LNCaP clone FGC (cell line): Measurements from ENCODE around the gene PPIA.

ENCODE experiments used
- DNase-seq: peaks from one replicate; pipeline ENCODE4 v3.0.0-alpha.2; 2011; ENCODE audit warnings: low read depth
- H3K4me3 ChIP-seq: 2 replicates; pipeline ENCODE4 v1.5.1; 2011; ENCODE audit warnings: mild to moderate bottlenecking, low read depth, low read length, control low read depth
- TF ChIP-seq, protein P1 (sequence below): IDR thresholded peaks from 2 replicates; pipeline ENCODE4 v1.5.1; 2012; ENCODE audit warnings: mild to moderate bottlenecking; ENCODE audit not compliant: control insufficient read depth, insufficient read depth; ENCODE audit errors: extremely low read depth

PPIA gene

GRCh38 chr7:44759246-44759645 is 37.2 kb upstream of the PPIA start:
- TF ChIP-seq, protein P1, sequence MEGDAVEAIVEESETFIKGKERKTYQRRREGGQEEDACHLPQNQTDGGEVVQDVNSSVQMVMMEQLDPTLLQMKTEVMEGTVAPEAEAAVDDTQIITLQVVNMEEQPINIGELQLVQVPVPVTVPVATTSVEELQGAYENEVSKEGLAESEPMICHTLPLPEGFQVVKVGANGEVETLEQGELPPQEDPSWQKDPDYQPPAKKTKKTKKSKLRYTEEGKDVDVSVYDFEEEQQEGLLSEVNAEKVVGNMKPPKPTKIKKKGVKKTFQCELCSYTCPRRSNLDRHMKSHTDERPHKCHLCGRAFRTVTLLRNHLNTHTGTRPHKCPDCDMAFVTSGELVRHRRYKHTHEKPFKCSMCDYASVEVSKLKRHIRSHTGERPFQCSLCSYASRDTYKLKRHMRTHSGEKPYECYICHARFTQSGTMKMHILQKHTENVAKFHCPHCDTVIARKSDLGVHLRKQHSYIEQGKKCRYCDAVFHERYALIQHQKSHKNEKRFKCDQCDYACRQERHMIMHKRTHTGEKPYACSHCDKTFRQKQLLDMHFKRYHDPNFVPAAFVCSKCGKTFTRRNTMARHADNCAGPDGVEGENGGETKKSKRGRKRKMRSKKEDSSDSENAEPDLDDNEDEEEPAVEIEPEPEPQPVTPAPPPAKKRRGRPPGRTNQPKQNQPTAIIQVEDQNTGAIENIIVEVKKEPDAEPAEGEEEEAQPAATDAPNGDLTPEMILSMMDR = no peak
- DNase-seq = no peak
- no peak overlapping the region for H3K4me3 ChIP-seq

GRCh38 chr7:44760034-44760580 is 36.4 kb upstream of the PPIA start:
- no peak for DNase-seq
- H3K4me3 ChIP-seq = no peak overlapping the region
- TF ChIP-seq, protein P1 = no peak

DNA sequence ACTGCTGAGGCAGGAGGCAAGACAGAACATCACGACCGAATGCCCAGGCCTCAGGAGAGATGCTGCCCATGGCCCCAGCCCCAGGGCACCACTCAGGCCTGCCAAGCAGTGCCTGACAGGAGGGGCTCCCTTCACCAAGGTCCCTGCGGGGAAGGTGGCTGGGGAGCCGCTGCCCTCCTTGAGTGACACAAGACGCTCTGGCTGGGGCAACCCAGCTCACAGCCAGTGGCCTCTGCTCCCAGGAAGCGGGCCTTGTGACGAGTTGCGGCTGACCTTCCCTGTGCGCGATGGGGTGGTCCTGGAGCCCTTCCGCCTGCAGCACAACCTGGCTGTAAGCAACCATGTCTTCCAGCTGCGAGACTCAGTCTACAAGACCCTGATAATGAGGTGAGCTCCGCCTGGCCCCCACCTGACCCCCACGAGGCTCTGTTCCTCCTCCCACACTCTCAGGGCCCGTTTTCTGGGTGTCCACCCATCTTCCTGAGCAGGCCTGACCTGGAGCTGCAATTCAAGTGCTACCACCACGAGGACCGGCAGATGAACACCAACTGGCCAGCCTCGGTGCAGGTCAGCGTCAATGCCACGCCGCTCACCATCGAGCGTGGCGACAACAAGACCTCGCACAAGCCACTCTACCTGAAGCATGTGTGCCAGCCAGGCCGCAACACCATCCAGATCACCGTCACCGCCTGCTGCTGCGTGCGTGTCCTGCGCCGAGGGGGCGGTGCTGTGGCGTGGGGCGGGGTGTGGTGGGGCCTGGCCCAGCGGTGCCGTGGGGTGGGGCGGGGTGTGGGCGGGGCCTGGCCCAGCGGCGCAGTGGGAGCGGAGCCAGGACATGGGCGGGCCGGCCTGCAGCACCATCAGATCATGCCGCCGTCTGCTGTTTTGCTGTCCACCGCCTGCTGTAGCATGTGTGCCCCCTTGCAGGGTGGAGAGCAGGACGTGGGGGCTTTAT is 35.0 kb upstream of the PPIA start:
- H3K4me3 ChIP-seq = peak overlapping the region; percentile 69
- TF ChIP-seq, protein P1 = 0 out of 2 replicates have a peak, but pooled peaks have one; percentile 1
- DNase-seq = peak; percentile 78

DNA sequence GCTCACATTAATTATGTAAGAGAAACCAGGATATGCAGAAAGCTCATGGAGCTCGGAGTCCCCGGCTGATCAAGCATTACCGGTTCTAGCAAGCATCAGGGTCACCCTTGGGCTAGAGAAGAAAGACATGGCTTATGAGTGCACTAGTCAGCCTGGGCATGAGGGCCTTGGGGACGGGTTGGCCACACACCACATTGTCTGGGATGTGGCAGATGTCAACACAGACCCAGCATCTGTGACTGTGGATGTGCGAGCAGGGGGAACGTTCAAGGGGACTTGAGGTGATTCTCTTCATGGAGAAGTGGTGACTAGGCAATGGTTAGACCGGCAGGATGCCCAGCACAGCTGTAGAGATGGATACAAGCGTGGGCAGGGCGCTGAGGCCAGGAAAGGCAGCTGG is 34.2 kb upstream of the PPIA start:
- DNase-seq = no peak
- TF ChIP-seq, protein P1 = no peak
- peak overlapping the region; percentile 12 for H3K4me3 ChIP-seq

- DNase-seq = no peak
Measured at GRCh38 chr7:44762726-44763522, 33.6 kb upstream of the PPIA start.

GRCh38 chr7:44764081-44764480 is 32.4 kb upstream of the PPIA start:
- H3K4me3 ChIP-seq = no peak overlapping the region
- TF ChIP-seq, protein P1 = no peak
- DNase-seq = no peak

More at GRCh38 chr7:44762726-44763522, 33.6 kb upstream of the PPIA start:
- H3K4me3 ChIP-seq = no peak overlapping the region
- TF ChIP-seq, protein P1 = no peak
